Neuron (in vitro differentiated cells): Measurements from ENCODE around the gene LDLRAD1.
"Not testable (repeated sequence)": the region's sequence is repeated elsewhere in the genome, so short reads cannot be mapped to it uniquely, and the experiment has no call there.

Source experiments
- H2AFZ ChIP-seq: one replicate; pipeline ENCODE4 v1.6.1; 2013; ENCODE audit warnings: low read depth, mild to moderate bottlenecking, inconsistent platforms, low read length, moderate library complexity
- H3K27me3 ChIP-seq: one replicate; pipeline ENCODE4 v1.6.1; 2013; ENCODE audit warnings: low read length; ENCODE audit not compliant: insufficient read depth
- H3K36me3 ChIP-seq: one replicate; pipeline ENCODE4 v1.6.1; 2013; ENCODE audit warnings: low read length; ENCODE audit not compliant: insufficient read depth
- H3K4me1 ChIP-seq: one replicate; pipeline ENCODE4 v1.6.1; 2013; ENCODE audit warnings: low read length; ENCODE audit not compliant: insufficient read depth
- H3K4me3 ChIP-seq: 2 replicates; pipeline ENCODE4 v1.5.1; 2013; ENCODE audit warnings: mild to moderate bottlenecking, low read length, moderate library complexity
- H3K9me3 ChIP-seq: one replicate; pipeline ENCODE4 v1.6.1; 2013; ENCODE audit warnings: low read length

Gene LDLRAD1

GRCh38 chr1:54011316-54012007 lies 6.5 kb downstream of the LDLRAD1 start:
- Histone ChIP-seq H3K36me3 (no peaks in the 10 kb centered on the region), H3K9me3 (no peaks in the 10 kb centered on the region), H3K27me3 (peaks cover 12% of the 10 kb centered on the region), H2AFZ (no peak overlapping the region), H3K4me1 (peaks cover 4% of the 10 kb centered on the region), H3K4me3 (no peak overlapping the region)

- Histone ChIP-seq H3K4me1 (no peaks in the 10 kb centered on the region), H3K9me3 (no peaks in the 10 kb centered on the region), H2AFZ (no peak overlapping the region), H3K36me3 (no peaks in the 10 kb centered on the region), H3K4me3 (no peak overlapping the region), H3K27me3 (peaks cover 10% of the 10 kb centered on the region)
Measured at GRCh38 chr1:54010415-54011117, 7.4 kb downstream of the LDLRAD1 start.

DNA sequence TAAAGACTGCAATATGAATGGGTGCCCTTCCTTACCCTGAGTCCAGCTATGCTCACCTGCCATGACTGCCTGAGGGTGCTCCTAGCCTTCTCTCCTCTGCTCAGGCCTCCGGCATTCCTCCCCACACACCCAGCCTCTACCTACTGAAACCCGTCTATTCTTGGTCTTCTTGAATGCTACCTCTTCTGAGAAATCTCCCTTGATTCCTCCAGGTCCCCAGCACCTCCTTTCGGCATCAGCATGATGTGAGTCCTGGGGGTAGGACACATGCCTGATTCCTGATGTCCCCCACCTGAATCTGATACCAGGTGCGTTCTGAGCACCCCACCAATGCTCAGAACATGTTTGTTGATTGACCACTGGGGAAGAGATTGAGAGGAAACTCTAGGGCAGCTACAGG lies 8.6 kb downstream of the LDLRAD1 start:
- no peak overlapping the region for H2AFZ ChIP-seq
- no peaks in the 10 kb centered on the region for H3K4me1 ChIP-seq
- no peak overlapping the region for H3K4me3 ChIP-seq
- H3K27me3 ChIP-seq = peaks cover 10% of the 10 kb centered on the region
- H3K36me3 ChIP-seq = no peaks in the 10 kb centered on the region
- no peaks in the 10 kb centered on the region for H3K9me3 ChIP-seq

DNA sequence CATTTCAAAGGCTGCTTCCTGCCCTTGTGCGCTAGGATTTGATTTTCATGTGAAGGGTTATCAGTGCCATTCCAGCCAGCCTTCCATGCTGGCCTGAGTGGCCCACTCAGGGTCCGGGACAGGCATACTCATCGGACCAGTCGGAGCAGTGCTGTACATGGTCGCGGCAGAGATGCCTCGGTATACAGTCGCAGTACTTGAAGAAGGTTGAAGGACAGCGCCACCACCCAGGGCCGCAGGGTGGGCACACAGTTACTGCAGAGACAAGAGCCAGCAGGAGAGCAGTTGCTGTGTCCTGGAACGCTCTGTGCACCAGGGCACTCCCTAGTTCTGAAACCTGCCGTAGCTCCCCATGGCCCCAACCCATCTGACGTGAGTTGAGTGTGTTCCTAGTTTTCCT lies 9.1 kb downstream of the LDLRAD1 start:
- H3K36me3 ChIP-seq = no peaks in the 10 kb centered on the region
- H3K9me3 ChIP-seq = no peaks in the 10 kb centered on the region
- no peaks in the 10 kb centered on the region for H3K4me1 ChIP-seq
- H2AFZ ChIP-seq = no peak overlapping the region
- no peak overlapping the region for H3K4me3 ChIP-seq
- peaks cover 10% of the 10 kb centered on the region for H3K27me3 ChIP-seq

- Histone ChIP-seq H3K27me3 (peaks cover 5% of the 10 kb centered on the region), H3K4me1 (no peaks in the 10 kb centered on the region), H2AFZ (no peak overlapping the region), H3K36me3 (no peaks in the 10 kb centered on the region), H3K4me3 (no peak overlapping the region), H3K9me3 (peaks cover 2% of the 10 kb centered on the region)
Measured at GRCh38 chr1:54007613-54008012, 10.4 kb downstream of the LDLRAD1 start.

- Histone ChIP-seq H3K36me3 (no peaks in the 10 kb centered on the region), H3K27me3 (no peaks in the 10 kb centered on the region), H3K9me3 (peaks cover 2% of the 10 kb centered on the region), H2AFZ (no peak overlapping the region), H3K4me3 (no peak overlapping the region), H3K4me1 (no peaks in the 10 kb centered on the region)
Measured at GRCh38 chr1:54006508-54006907, 11.5 kb downstream of the LDLRAD1 start.

DNA sequence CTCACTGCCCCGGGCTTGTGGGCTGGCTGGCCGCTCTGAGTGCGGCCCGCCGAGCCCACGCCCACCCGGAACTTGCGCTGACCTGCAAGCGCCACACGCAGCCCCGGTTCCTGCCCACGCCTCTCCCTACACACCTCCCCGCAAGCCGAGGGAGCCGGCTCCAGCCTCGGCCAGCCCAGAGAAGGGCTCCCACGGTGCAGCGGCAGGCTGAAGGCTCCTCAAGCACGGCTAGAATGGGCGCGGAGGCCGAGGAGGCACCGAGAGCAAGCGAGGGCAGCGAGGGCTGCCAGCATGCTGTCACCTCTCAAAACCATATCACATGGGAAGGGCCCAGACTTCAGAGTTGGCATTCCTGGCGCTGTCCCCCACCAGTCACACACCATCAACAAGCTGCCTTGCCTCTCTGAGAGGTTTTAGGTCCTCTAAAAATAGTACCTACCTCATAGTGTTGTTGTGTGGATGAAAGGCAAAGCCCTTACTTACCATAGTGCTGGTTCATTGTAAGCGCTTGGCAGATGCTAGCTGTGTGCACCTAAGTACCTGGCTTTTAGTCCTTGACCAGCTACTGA lies 13.4 kb downstream of the LDLRAD1 start:
- peaks cover 2% of the 10 kb centered on the region for H3K9me3 ChIP-seq
- H3K36me3 ChIP-seq = no peaks in the 10 kb centered on the region
- H3K27me3 ChIP-seq = no peaks in the 10 kb centered on the region
- no peak overlapping the region for H3K4me3 ChIP-seq
- no peaks in the 10 kb centered on the region for H3K4me1 ChIP-seq
- no peak overlapping the region for H2AFZ ChIP-seq

- not testable (repeated sequence) for H2AFZ ChIP-seq, H3K36me3 ChIP-seq, H3K4me1 ChIP-seq, H3K4me3 ChIP-seq, H3K27me3 ChIP-seq, H3K9me3 ChIP-seq
Measured at GRCh38 chr1:54003750-54004480, 14.1 kb downstream of the LDLRAD1 start.

- H2AFZ ChIP-seq = no peak overlapping the region
- H3K27me3 ChIP-seq = no peaks in the 10 kb centered on the region
- peaks cover 2% of the 10 kb centered on the region for H3K9me3 ChIP-seq
- no peaks in the 10 kb centered on the region for H3K36me3 ChIP-seq
- no peaks in the 10 kb centered on the region for H3K4me1 ChIP-seq
- no peak overlapping the region for H3K4me3 ChIP-seq
Measured at GRCh38 chr1:54003249-54003646, 14.7 kb downstream of the LDLRAD1 start.

DNA sequence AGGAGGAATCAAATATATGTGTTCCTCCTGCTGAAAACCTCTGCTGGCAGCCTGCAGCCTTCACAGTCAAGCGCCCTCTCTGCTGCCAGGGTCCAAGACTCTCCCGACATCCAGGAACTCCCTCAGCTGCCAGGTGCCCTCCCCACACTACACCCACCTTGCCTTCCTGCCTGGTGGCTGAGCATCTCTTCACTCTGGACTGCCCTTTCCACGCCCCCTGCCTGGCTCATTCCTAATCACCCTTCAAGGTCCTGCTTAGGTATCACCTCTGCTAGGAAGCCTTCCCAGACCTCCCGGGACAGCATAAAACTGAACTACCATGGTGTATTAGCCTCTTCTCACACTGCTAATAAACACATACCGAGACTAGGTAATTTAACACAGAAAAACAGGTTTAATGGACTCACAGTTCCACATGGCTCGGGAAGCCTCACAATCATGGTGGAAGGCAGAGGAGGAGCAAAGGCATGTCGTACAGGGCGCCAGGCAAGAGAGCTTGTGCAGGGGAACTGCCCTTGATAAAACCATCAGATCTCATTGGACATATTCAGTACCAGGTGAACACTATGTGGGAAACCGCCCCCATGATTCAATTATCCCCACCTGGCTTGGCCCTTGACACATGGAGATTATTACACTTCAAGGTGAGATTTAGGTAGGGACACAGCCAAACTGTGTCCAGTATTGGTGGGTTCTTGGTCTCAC lies 15.3 kb downstream of the LDLRAD1 start:
- H3K36me3 ChIP-seq = no peaks in the 10 kb centered on the region
- H3K9me3 ChIP-seq = peaks cover 2% of the 10 kb centered on the region
- H3K4me1 ChIP-seq = no peaks in the 10 kb centered on the region
- H2AFZ ChIP-seq = no peak overlapping the region
- H3K4me3 ChIP-seq = no peak overlapping the region
- H3K27me3 ChIP-seq = no peaks in the 10 kb centered on the region

DNA sequence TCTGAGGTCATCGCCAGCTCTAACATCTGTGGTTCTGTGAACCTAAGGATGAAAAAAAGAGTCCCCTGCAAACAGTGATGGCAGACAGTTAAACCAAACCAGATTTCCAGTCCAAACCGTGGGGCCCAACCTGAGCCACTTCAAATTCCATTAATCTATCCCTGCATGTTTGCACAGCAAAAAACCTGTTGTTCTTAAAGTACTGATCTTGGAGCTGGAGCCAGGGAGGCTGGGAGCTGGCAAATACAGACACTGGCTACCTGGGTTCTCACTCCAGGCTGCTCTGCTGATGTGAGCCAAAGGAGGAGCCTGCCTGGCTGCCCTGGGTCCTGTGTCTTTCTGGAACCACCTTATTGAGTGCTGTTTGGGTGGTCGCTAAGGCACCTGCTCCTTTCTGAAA lies 16.4 kb downstream of the LDLRAD1 start:
- Histone ChIP-seq H3K4me1 (no peaks in the 10 kb centered on the region), H3K36me3 (no peaks in the 10 kb centered on the region), H3K9me3 (peaks cover 2% of the 10 kb centered on the region), H3K27me3 (no peaks in the 10 kb centered on the region), H3K4me3 (no peak overlapping the region), H2AFZ (no peak overlapping the region)

GRCh38 chr1:53999920-54000319 lies 18.1 kb downstream of the LDLRAD1 start:
- Histone ChIP-seq H3K4me1 (no peaks in the 10 kb centered on the region), H3K9me3 (peaks cover 2% of the 10 kb centered on the region), H2AFZ (no peak overlapping the region), H3K4me3 (no peak overlapping the region), H3K36me3 (no peaks in the 10 kb centered on the region), H3K27me3 (no peaks in the 10 kb centered on the region)

DNA sequence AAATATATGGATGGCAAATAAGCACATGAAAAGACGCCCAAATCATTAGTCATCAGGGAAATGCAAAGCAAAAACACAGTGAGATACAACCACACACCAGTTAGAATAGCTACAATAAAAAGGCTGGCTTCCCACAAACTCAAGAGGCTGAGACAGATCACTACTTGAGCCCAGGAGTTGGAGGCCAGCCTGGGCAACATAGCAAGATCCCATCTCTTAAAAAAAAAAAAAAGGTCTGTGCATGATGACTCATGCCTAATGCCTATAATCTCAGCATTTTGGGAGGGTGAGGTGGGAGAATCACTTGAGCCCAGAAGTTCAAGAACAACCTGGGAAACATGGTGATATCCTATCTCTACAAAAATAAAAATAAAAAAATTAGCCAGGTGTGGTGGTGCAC lies 19.8 kb downstream of the LDLRAD1 start:
- peaks cover 1% of the 10 kb centered on the region for H3K9me3 ChIP-seq
- H2AFZ ChIP-seq = no peak overlapping the region
- no peaks in the 10 kb centered on the region for H3K27me3 ChIP-seq
- H3K36me3 ChIP-seq = no peaks in the 10 kb centered on the region
- no peaks in the 10 kb centered on the region for H3K4me1 ChIP-seq
- no peak overlapping the region for H3K4me3 ChIP-seq
